ENCODE measurements around the gene MFSD12. TPM values are rescaled to one million over a fixed set of nuclear protein-coding genes. Genes with fewer than 3 reads are reported as not detected.
A peak's percentile ranks its signal among the peaks of the same experiment; 100 is the strongest.
"Not testable (repeated sequence)": the region's sequence is repeated elsewhere in the genome, so short reads cannot be mapped to it uniquely, and the experiment has no call there.

The MFSD12 gene
- total RNA-seq, 1 experiment from 2014 or later, result 105 TPM

DNA sequence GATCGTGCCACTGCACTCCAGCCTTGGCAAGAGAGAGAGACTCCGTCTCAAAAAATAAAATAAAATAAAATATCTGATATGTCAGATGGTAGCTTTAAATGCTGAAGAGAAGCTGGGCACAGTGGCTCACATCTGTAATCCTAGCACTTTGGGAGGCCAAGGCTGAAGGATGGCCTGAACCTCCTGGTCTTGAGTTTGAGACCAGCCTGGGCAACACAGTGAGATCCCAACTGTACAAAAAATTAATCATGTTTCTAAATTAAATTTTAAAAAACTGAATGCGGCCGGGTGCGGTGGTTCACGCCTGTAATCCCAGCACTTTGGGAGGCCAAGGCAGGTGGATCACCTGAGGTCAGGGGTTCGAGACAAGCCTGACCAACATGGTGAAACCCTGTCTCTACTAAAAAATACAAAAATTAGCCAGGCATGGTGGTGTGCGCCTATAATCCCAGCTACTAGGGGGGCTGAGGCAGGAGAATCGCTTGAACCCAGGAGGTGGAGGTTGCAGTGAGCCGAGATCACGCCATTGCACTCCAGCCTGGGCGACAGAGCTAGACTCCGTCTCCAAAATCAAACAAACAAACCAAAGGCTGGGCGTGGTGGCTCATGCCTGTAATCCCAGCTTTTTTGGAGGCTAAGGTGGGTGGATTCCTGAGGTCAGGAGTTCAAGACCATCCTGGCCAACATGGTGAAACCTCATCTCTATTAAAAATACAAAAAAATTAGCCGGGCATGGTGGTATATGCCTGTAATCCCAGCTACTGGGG, 26.8 kb upstream of the MFSD12 start:
- DNase-seq (ENCODE audit: low read depth), result not testable (repeated sequence)

DNA sequence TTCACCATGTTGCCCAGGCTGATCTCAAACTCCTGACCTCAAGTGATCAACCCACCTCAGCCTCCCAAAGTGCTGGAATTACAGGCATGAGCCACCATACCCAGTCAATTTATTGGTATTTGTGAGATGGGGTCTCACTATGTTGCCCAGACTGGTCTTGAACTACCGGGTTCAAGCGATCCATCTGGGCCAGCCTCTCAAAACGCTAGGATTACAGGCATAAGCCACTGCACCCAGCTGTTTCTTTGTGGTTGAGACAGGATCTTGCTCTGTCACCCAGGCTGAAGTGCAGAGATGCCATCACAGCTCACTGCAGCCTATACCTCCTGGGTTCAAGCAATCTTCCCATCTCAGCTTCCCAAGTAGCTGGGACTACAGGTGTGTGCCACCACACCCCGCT, 24.4 kb upstream of the MFSD12 start:
- DNase-seq (ENCODE audit: low read depth), result not testable (repeated sequence)

GRCh38 chr19:3580156-3580934, 23.0 kb upstream of the MFSD12 start:
- DNase-seq (ENCODE audit: low read depth), result peak; percentile 96

- DNase-seq (ENCODE audit: low read depth), result no peak
Observed at GRCh38 chr19:3578390-3578789, 21.0 kb upstream of the MFSD12 start.

DNA sequence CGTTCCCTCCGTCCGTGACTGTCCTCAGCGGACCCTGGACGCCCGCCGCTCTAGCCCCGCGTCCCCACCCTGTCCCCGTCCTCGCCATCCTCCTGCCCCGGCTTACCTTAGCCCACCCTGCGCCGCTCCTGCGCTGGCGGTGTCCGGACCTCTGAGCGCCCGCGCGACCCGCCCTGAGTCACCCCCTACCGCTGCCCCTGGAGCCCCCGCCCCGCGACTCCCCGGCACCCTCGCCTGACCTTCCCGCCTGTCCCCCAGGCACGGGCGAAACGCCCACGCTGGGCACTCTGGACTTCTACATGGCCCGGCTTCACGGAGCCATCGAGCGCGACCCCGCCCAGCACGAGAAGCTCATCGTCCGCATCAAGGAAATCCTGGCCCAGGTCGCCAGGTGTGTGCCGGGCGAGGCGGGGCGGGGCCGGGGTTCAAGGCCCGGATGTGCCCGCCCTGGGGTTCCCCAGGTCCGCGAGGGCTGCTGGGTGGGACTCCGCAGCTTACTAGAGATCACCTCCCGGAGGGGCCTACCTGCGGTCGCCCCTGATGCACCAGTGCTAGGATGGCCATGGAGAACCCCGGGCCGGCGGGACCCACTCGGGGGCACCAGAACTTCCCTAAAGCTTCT, 20.4 kb upstream of the MFSD12 start:
- DNase-seq (ENCODE audit: low read depth), result no peak

- no peak for DNase-seq (ENCODE audit: low read depth)
Observed at GRCh38 chr19:3576696-3577443, 19.5 kb upstream of the MFSD12 start.

DNA sequence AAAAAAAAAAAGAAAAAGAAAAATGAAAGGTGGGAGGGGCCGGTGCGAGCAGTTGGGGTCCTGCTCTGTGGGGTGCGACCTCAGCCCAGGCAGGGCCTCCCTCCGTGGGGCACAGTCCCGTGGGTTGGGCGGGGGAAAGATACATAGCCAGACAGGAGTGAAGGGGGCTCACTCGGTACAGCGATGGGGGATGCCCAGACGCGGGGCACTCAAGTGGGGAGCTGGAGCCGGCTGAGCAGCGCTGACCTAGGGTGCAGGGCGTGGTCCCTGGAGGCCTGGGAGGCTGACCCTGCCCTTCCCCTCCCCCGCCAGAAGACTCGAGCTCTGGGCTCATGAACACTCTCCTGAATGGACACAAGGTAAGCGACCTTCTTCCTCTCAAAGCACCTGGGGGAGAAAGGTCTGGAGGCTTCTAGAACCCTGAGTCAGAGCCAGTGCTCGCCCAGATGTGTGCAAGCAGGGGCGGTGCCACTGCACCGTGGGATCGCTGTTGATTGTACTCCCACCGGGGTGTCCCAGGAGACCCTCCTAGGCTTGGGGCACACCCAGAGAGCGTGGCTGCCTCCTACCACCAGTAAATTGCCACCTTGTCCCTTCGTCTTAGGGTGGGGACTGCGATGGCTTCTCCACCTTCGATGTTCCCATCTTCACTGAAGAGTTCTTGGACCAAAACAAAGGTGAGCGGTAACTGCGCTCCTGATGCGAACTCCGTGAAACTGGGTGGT, 18.7 kb upstream of the MFSD12 start:
- no peak for DNase-seq (ENCODE audit: low read depth)

- no peak for DNase-seq (ENCODE audit: low read depth)
Observed at GRCh38 chr19:3575260-3575741, 17.9 kb upstream of the MFSD12 start.

- peak; percentile 88 for DNase-seq (ENCODE audit: low read depth)
Observed at GRCh38 chr19:3573858-3574637, 16.7 kb upstream of the MFSD12 start.

- DNase-seq (ENCODE audit: low read depth), result peak; percentile 24
Observed at GRCh38 chr19:3573162-3573857, 15.9 kb upstream of the MFSD12 start.

GRCh38 chr19:3572855-3573161, 15.4 kb upstream of the MFSD12 start, which contains the start of gene HMG20B:
HMG20B (plus strand) TSS chr19:3572944; CDS start chr19:3573310, 366 bp downstream.
- DNase-seq (ENCODE audit: low read depth), result no peak

GRCh38 chr19:3572132-3572854, 14.9 kb upstream of the MFSD12 start:
- DNase-seq (ENCODE audit: low read depth), result peak; percentile 100

DNA sequence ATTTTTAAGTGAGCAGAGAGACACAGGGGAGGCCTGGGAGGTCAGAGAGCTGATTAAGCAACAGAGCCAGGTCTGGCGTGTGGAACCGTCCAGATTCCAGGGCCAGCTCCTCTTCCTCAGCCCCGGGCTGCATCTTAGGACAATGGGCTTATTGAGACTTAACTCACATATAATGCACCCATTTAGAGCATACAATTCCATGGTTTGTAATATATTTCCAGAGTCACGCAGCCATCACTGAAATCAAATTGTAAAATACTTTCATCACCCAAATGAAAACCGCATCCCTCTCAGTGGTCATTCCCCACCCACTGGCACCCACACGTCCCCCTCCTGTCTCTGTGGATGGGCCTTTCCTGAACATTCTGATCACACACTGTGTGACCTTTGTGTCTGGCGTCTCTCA, 13.2 kb upstream of the MFSD12 start:
- DNase-seq (ENCODE audit: low read depth), result no peak

DNA sequence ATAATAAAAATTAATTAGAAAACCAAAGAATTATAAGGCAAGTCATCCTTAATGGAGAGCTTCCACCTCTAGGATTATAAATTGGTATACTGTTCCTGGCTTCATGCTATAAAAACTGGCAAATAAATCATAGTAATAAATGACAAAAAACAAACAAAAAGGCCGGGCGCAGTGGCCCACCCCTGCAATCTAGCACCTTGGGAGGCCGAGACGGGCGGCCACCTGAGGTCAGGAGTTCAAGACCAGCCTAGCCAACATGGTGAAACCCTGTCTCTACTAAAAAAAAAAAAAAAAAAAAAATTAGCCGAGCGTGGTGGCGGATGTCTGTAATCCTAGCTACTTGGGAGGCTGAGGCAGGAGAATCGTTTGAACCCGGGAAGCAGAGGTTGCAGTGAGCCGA, 12.7 kb upstream of the MFSD12 start:
- not testable (repeated sequence) for DNase-seq (ENCODE audit: low read depth)

DNA sequence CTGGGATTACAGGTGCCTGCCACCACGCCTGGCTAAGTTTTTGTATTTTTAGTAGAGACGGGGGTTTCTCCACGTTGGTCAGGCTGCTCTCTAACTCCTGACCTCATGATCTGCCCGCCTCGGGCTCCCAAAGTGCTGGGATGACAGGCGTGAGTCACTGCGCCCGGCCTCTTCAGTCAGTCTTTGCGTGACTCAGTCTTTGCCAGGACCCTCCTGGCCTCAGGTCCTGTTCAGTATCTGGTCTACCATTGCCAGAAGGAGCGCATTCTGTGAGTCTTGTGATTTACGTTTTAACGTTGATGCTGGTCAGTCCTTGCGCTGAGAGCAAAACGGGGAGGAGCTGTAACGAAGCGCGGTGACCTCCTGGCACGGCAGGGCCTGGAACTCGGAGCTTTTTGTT, 7.8 kb upstream of the MFSD12 start:
- DNase-seq (ENCODE audit: low read depth), result peak; percentile 93

GRCh38 chr19:3563709-3564524, 6.5 kb upstream of the MFSD12 start:
- no peak for DNase-seq (ENCODE audit: low read depth)

DNA sequence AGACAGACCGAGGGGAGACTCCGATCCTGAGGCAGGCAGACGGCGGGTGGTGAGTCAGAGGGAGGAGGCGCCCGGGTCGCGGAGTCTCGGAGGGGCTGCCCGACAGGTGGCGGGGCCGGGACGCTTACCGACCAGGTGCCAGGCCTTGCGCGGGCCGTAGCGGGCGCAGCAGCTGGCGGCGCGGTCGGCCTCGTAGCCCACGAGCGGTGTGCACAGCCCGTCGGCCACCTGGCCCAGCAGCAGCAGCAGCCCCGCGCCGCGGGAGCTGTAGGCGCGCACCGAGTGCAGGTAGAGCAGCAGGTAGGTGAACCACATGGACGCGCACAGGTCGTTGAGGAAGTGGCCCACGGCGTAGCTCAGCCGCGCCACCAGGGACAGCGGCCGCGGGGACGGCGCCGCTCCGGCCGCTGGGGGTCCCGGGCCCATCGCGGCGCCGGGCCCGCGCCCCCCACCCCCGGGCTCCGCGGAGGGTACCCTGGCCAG, 367 bp downstream of the MFSD12 start:
- peak; percentile 62 for DNase-seq (ENCODE audit: low read depth)

GRCh38 chr19:3556423-3556977, 886 bp downstream of the MFSD12 start:
- DNase-seq (ENCODE audit: low read depth), result no peak
